ENCODE measurements around the gene CABCOCO1. TPM values are rescaled to one million over a fixed set of nuclear protein-coding genes. Genes with fewer than 3 reads are reported as not detected.

Gene CABCOCO1
- total and polyA plus RNA-seq, 9 of the 15 experiments (the other 6 are each of a cell fraction or from before 2014, with no cell fraction given) = 0.04 TPM; not detected in 8

DNA sequence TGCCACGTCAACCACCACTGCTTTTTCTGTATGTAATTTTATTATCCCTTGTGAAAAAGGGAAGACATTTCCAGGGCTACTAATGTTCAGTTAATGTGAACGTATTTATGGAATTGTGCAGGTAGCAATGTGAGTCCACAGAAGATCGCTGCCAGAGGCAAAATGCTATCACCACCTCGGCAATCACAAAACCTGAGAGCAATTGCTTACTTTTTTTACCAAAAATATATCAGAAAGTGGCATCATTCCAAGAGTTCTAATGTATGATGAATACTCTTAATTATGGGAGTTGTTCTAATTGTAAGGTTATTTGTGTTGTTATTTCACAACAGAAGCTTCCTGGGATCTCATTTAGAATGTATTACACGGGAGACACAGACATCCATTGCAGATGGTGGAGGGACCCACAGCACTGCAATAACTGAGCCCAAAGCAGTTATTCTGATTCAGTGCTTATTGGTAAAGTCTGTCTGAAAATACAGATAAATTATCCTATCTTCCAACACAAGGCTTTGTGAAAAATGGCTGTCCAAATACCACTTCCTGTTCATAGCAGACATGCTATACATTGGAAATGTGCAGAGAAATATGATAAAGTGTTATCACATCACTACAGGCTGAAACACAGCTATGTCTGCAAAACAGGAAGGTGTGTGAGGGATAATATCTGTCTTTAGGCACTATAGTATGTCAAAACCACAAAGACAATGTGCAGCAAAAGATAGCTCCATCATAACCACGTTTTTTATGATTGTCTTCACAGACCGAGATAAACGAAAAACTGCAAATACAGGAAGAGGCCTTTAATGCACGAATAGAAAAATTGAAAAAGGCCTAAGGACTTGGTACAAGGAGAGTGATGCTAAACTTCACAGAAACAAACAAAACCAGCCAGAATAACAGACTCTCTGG is 102.7 kb downstream of the CABCOCO1 start (continued):
- TF ChIP-seq, protein P1, sequence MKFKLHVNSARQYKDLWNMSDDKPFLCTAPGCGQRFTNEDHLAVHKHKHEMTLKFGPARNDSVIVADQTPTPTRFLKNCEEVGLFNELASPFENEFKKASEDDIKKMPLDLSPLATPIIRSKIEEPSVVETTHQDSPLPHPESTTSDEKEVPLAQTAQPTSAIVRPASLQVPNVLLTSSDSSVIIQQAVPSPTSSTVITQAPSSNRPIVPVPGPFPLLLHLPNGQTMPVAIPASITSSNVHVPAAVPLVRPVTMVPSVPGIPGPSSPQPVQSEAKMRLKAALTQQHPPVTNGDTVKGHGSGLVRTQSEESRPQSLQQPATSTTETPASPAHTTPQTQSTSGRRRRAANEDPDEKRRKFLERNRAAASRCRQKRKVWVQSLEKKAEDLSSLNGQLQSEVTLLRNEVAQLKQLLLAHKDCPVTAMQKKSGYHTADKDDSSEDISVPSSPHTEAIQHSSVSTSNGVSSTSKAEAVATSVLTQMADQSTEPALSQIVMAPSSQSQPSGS (CRISPR knock-in tag; IDR thresholded peaks at IDR 0.05) = no peak
- peak; percentile 79 for TF ChIP-seq NUFIP1 (IDR thresholded peaks at IDR 0.05; ENCODE audit: partially characterized antibody)
- TF ChIP-seq MTA2 (IDR thresholded peaks at IDR 0.05; ENCODE audit: low read depth) = peak; percentile 100
- peak; percentile 82 for TF ChIP-seq NCOA6 (IDR thresholded peaks at IDR 0.05)
- TF ChIP-seq NR4A1 (CRISPR knock-in tag; IDR thresholded peaks at IDR 0.05) = peak; percentile 73; the same call in 1 of the 2 replicates
- peak; percentile 99 for TF ChIP-seq NR4A1 (tag; IDR thresholded peaks at IDR 0.05)
- peak in 1 of 2 experiments; percentile 97; a peak in 2 of 4 replicates for TF ChIP-seq NONO (IDR thresholded peaks at IDR 0.05; ENCODE audit: low read depth in 2 of 2, low read length in 1 of 2)
- TF ChIP-seq, protein P2, sequence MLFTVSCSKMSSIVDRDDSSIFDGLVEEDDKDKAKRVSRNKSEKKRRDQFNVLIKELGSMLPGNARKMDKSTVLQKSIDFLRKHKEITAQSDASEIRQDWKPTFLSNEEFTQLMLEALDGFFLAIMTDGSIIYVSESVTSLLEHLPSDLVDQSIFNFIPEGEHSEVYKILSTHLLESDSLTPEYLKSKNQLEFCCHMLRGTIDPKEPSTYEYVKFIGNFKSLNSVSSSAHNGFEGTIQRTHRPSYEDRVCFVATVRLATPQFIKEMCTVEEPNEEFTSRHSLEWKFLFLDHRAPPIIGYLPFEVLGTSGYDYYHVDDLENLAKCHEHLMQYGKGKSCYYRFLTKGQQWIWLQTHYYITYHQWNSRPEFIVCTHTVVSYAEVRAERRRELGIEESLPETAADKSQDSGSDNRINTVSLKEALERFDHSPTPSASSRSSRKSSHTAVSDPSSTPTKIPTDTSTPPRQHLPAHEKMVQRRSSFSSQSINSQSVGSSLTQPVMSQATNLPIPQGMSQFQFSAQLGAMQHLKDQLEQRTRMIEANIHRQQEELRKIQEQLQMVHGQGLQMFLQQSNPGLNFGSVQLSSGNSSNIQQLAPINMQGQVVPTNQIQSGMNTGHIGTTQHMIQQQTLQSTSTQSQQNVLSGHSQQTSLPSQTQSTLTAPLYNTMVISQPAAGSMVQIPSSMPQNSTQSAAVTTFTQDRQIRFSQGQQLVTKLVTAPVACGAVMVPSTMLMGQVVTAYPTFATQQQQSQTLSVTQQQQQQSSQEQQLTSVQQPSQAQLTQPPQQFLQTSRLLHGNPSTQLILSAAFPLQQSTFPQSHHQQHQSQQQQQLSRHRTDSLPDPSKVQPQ (CRISPR knock-in tag; IDR thresholded peaks at IDR 0.05; ENCODE audit: borderline replicate concordance) = peak; percentile 94; the same call in 1 of the 2 replicates
- peak; percentile 87; the same call in 1 of the 2 replicates for TF ChIP-seq NFXL1 (CRISPR knock-in tag; IDR thresholded peaks at IDR 0.05)
- TF ChIP-seq TSC22D4 (tag; IDR thresholded peaks at IDR 0.05) = no peak
- TF ChIP-seq MBD2 (IDR thresholded peaks at IDR 0.05; ENCODE audit: borderline replicate concordance, low read depth) = peak; percentile 96
- peak; percentile 99 for TF ChIP-seq KHSRP (IDR thresholded peaks at IDR 0.05)
- TF ChIP-seq HEY1 (CRISPR knock-in tag; IDR thresholded peaks at IDR 0.05; ENCODE audit: borderline replicate concordance) = peak; percentile 97
- peak; percentile 99 for TF ChIP-seq NCOA4 (IDR thresholded peaks at IDR 0.05; ENCODE audit: partially characterized antibody)
- peak; percentile 55; the same call in 1 of the 2 replicates for TF ChIP-seq CEBPG (CRISPR knock-in tag; IDR thresholded peaks at IDR 0.05)
- peak; percentile 70 to 89 for TF ChIP-seq CEBPG (tag; conservative IDR thresholded peaks at IDR 0.05 in 1 of 2, IDR thresholded peaks at IDR 0.05 in 1 of 2)
- TF ChIP-seq HMG20A (CRISPR knock-in tag; conservative IDR thresholded peaks at IDR 0.05) = peak; percentile 65; the same call in 1 of the 2 replicates
- TF ChIP-seq, protein P3, sequence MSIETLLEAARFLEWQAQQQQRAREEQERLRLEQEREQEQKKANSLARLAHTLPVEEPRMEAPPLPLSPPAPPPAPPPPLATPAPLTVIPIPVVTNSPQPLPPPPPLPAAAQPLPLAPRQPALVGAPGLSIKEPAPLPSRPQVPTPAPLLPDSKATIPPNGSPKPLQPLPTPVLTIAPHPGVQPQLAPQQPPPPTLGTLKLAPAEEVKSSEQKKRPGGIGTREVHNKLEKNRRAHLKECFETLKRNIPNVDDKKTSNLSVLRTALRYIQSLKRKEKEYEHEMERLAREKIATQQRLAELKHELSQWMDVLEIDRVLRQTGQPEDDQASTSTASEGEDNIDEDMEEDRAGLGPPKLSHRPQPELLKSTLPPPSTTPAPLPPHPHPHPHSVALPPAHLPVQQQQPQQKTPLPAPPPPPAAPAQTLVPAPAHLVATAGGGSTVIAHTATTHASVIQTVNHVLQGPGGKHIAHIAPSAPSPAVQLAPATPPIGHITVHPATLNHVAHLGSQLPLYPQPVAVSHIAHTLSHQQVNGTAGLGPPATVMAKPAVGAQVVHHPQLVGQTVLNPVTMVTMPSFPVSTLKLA (conservative IDR thresholded peaks at IDR 0.05) = peak; percentile 85 to 95
- TF ChIP-seq GABPB2 (CRISPR knock-in tag; conservative IDR thresholded peaks at IDR 0.05) = no peak
- TF ChIP-seq RBM15 (IDR thresholded peaks at IDR 0.05; ENCODE audit: insufficient read depth, low read length) = no peak
- TF ChIP-seq, protein P4, sequence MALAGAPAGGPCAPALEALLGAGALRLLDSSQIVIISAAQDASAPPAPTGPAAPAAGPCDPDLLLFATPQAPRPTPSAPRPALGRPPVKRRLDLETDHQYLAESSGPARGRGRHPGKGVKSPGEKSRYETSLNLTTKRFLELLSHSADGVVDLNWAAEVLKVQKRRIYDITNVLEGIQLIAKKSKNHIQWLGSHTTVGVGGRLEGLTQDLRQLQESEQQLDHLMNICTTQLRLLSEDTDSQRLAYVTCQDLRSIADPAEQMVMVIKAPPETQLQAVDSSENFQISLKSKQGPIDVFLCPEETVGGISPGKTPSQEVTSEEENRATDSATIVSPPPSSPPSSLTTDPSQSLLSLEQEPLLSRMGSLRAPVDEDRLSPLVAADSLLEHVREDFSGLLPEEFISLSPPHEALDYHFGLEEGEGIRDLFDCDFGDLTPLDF (CRISPR knock-in tag; IDR thresholded peaks at IDR 0.05) = peak; percentile 43; the same call in 1 of the 2 replicates

Measured in K562 (cell line).